WTC11 (cell line): Measurements from ENCODE around the gene TMEM204. TPM values are rescaled to one million over a fixed set of nuclear protein-coding genes. Genes with fewer than 3 reads are reported as not detected.

Experiments
- ATAC-seq: fragments of 200-7000 bp; cut with Tn5 transposase; 2 replicates; pipeline ENCODE4 v1.10.0; 2021; ENCODE audit warnings: mild to moderate bottlenecking, moderate library complexity
- CTCF ChIA-PET: fragments of 300-600 bp; sonication (Branson Sonifier 250); formaldehyde crosslinking; loops from one replicate; lab custom pipeline; 2021; ENCODE audit warnings: antibody characterized with exemption; lab: Charles Lee
- POLR2A ChIA-PET: fragments of 350-600 bp; sonication (Branson Sonifier 250); formaldehyde crosslinking; loops from one replicate; lab custom pipeline; 2021; ENCODE audit warnings: antibody characterized with exemption; lab: Charles Lee
- DNase-seq: peaks from one replicate; pipeline ENCODE4 v3.0.0; 2021; ENCODE audit warnings: low spot score
- H3K27ac Mint-ChIP-seq: 2 replicates; pipeline ENCODE4 v1.8.0; 2021; ENCODE audit warnings: mixed read lengths
- H3K27me3 Mint-ChIP-seq: 2 replicates; pipeline ENCODE4 v1.8.0; 2021; ENCODE audit warnings: low read depth, mild to moderate bottlenecking, moderate library complexity, mixed read lengths
- H3K36me3 Mint-ChIP-seq: 2 replicates; pipeline ENCODE4 v1.8.0; 2021; ENCODE audit warnings: mixed read lengths
- H3K4me1 Mint-ChIP-seq: 2 replicates; pipeline ENCODE4 v1.8.0; 2022; ENCODE audit warnings: mixed read lengths
- H3K4me3 Mint-ChIP-seq: 2 replicates; pipeline ENCODE4 v1.8.0; 2021; ENCODE audit warnings: mild to moderate bottlenecking, moderate library complexity, mixed read lengths
- H3K9me3 Mint-ChIP-seq: 2 replicates; pipeline ENCODE4 v1.8.0; 2021; ENCODE audit warnings: mixed read lengths
- AFF4 ChIP-seq: sonication (generic); formaldehyde crosslinking; IDR thresholded peaks from 2 replicates; pipeline ENCODE4 v1.8.1; 2023; ENCODE audit warnings: mild to moderate bottlenecking, missing genetic modification reagents, borderline replicate concordance
- ATF1 ChIP-seq: sonication (generic); formaldehyde crosslinking; IDR thresholded peaks from 2 replicates; pipeline ENCODE4 v1.8.1; 2023; ENCODE audit warnings: mild to moderate bottlenecking, moderate library complexity, missing genetic modification reagents
- CBFB ChIP-seq: sonication (generic); formaldehyde crosslinking; IDR thresholded peaks from 2 replicates; pipeline ENCODE4 v1.8.1; 2022; ENCODE audit warnings: mild to moderate bottlenecking, low read depth, missing genetic modification reagents
- E2F1 ChIP-seq: sonication (generic); formaldehyde crosslinking; IDR thresholded peaks from 2 replicates; pipeline ENCODE4 v1.8.0; 2022; ENCODE audit warnings: mild to moderate bottlenecking, missing genetic modification reagents
- E2F4 ChIP-seq: sonication (generic); formaldehyde crosslinking; IDR thresholded peaks from 2 replicates; pipeline ENCODE4 v1.8.1; 2022; ENCODE audit warnings: low read depth, mild to moderate bottlenecking, moderate library complexity, missing genetic modification reagents, borderline replicate concordance
- ELF4 ChIP-seq: sonication (generic); formaldehyde crosslinking; IDR thresholded peaks from 2 replicates; pipeline ENCODE4 v1.8.1; 2022; ENCODE audit warnings: low read depth, mild to moderate bottlenecking, moderate library complexity, missing genetic modification reagents
- ERG ChIP-seq: fragments of 250-450 bp; sonication (Bioruptor Pico); IDR thresholded peaks from 2 replicates; pipeline ENCODE4 v1.8.0; 2021; ENCODE audit warnings: mild to moderate bottlenecking
- GRHL2 ChIP-seq: fragments of 250-450 bp; sonication (Bioruptor Pico); IDR thresholded peaks from 2 replicates; pipeline ENCODE4 v1.8.0; 2022; ENCODE audit warnings: mild to moderate bottlenecking, moderate library complexity; ENCODE audit not compliant: insufficient replicate concordance, severe bottlenecking
- IRF1 ChIP-seq: sonication (generic); formaldehyde crosslinking; IDR thresholded peaks from 2 replicates; pipeline ENCODE4 v1.8.0; 2023; ENCODE audit warnings: missing genetic modification reagents
- MXD4 ChIP-seq: fragments of 250-450 bp; sonication (Bioruptor Pico); IDR thresholded peaks from 2 replicates; pipeline ENCODE4 v1.8.0; 2021; ENCODE audit warnings: mild to moderate bottlenecking, moderate library complexity, borderline replicate concordance
- NR1H2 ChIP-seq: sonication (generic); formaldehyde crosslinking; IDR thresholded peaks from 2 replicates; pipeline ENCODE4 v1.9.0; 2021; ENCODE audit warnings: mild to moderate bottlenecking, moderate library complexity, missing genetic modification reagents
- NR3C1 ChIP-seq: sonication (generic); formaldehyde crosslinking; conservative IDR thresholded peaks from 2 replicates; pipeline ENCODE4 v1.8.1; 2023; ENCODE audit warnings: low read depth, mild to moderate bottlenecking, missing genetic modification reagents
- SOX15 ChIP-seq: fragments of 250-450 bp; sonication (Bioruptor Pico); IDR thresholded peaks from 2 replicates; pipeline ENCODE4 v1.9.0; 2021; ENCODE audit warnings: mild to moderate bottlenecking
- TP53 ChIP-seq: sonication (generic); formaldehyde crosslinking; IDR thresholded peaks from 2 replicates; pipeline ENCODE4 v1.8.1; 2023; ENCODE audit warnings: mild to moderate bottlenecking, missing genetic modification reagents
- USF1 ChIP-seq: sonication (generic); formaldehyde crosslinking; IDR thresholded peaks from 2 replicates; pipeline ENCODE4 v1.8.0; 2022; ENCODE audit warnings: mild to moderate bottlenecking, missing genetic modification reagents
- USF2 ChIP-seq: sonication (generic); formaldehyde crosslinking; IDR thresholded peaks from 2 replicates; pipeline ENCODE4 v1.8.1; 2023; ENCODE audit warnings: mild to moderate bottlenecking, missing genetic modification reagents, moderate library complexity
- ZBTB21 ChIP-seq: sonication (generic); formaldehyde crosslinking; IDR thresholded peaks from 2 replicates; pipeline ENCODE4 v1.8.1; 2023; ENCODE audit warnings: mild to moderate bottlenecking, missing genetic modification reagents, borderline replicate concordance
- ZMAT4 ChIP-seq: fragments of 250-450 bp; sonication (Bioruptor Pico); IDR thresholded peaks from 2 replicates; pipeline ENCODE4 v1.9.0; 2021; ENCODE audit warnings: mild to moderate bottlenecking
- ZNF219 ChIP-seq: sonication (generic); formaldehyde crosslinking; IDR thresholded peaks from 2 replicates; pipeline ENCODE4 v1.8.0; 2023; ENCODE audit warnings: missing genetic modification reagents, mild to moderate bottlenecking, borderline replicate concordance
- ZNF232 ChIP-seq: sonication (generic); formaldehyde crosslinking; IDR thresholded peaks from 2 replicates; pipeline ENCODE4 v1.8.0; 2022; ENCODE audit warnings: mild to moderate bottlenecking, missing genetic modification reagents
- ZNF425 ChIP-seq: fragments of 250-450 bp; sonication (Bioruptor Pico); conservative IDR thresholded peaks from 2 replicates; pipeline ENCODE4 v1.9.0; 2021; ENCODE audit warnings: mild to moderate bottlenecking
- total RNA-seq: library from RNA; stranded (reverse); gene quantifications from 3 replicates; pipeline ENCODE4 v1.2.3, GENCODE V29; 2021

The TMEM204 gene
- total RNA-seq, 1 experiment from 2014 or later: 0.35 TPM

- no peak for TF ChIP-seq ERG (CRISPR knock-in tag)
- no peak for TF ChIP-seq ZBTB21 (CRISPR knock-in tag)
- TF ChIP-seq TP53 (CRISPR knock-in tag): no peak
- no peak for TF ChIP-seq NR3C1 (CRISPR knock-in tag)
- no peak for TF ChIP-seq USF1 (CRISPR knock-in tag)
- TF ChIP-seq ZNF232 (CRISPR knock-in tag): no peak
- TF ChIP-seq IRF1 (CRISPR knock-in tag): no peak
These were observed 39.2 kb downstream of the TMEM204 start (continued) for GRCh38 chr16:1572673-1573072.

GRCh38 chr16:1573301-1573700 is 39.8 kb downstream of the TMEM204 start:
- H3K4me3 Mint-ChIP-seq: no peak overlapping the region
- no peaks in the 10 kb centered on the region for H3K4me1 Mint-ChIP-seq
- H3K36me3 Mint-ChIP-seq: peaks cover 18% of the 10 kb centered on the region
- POLR2A ChIA-PET: no interaction called here
- no peak for TF ChIP-seq MXD4 (CRISPR knock-in tag)
- CTCF ChIA-PET: interaction anchor here (0.7 to 1.5 kb wide), 4 partner anchors 82 to 191 kb away, joined by 3 to 4 read pairs (median 4); partner anchors contain the start of gene MAPK8IP3
- ATAC-seq: no peak
- H3K27ac Mint-ChIP-seq: no peak overlapping the region
- H3K27me3 Mint-ChIP-seq: no peaks in the 10 kb centered on the region
- peaks cover 5% of the 10 kb centered on the region for H3K9me3 Mint-ChIP-seq
- no peak for DNase-seq

GRCh38 chr16:1575578-1575977 is 42.1 kb downstream of the TMEM204 start:
- Mint-ChIP-seq H3K4me1 (no peaks in the 10 kb centered on the region), H3K36me3 (peaks cover 27% of the 10 kb centered on the region), H3K9me3 (peaks cover 5% of the 10 kb centered on the region), H3K27ac (no peak overlapping the region), H3K4me3 (no peak overlapping the region), H3K27me3 (no peaks in the 10 kb centered on the region)
- no peak for DNase-seq
- CTCF ChIA-PET: no interaction called here
- TF ChIP-seq USF2 (CRISPR knock-in tag) (no peak), E2F1 (no peak), CBFB (no peak), NR1H2 (CRISPR knock-in tag) (no peak), ELF4 (CRISPR knock-in tag) (no peak), ZNF425 (CRISPR knock-in tag) (no peak), ZMAT4 (CRISPR knock-in tag) (no peak), SOX15 (CRISPR knock-in tag) (no peak), E2F4 (CRISPR knock-in tag) (no peak), AFF4 (no peak), GRHL2 (CRISPR knock-in tag) (no peak), ZNF219 (CRISPR knock-in tag) (no peak), ATF1 (CRISPR knock-in tag) (no peak)
- POLR2A ChIA-PET: no interaction called here
- no peak for ATAC-seq
